ENCODE measurements around the gene FRMD4A. TPM values are rescaled to one million over a fixed set of nuclear protein-coding genes. Genes with fewer than 3 reads are reported as not detected.

FRMD4A gene
- total and polyA plus RNA-seq, 10 of the 15 experiments (the other 5 are each of a cell fraction or from before 2014, with no cell fraction given), result 17.8 to 75.2 (median 39.1) TPM

- RAD21 ChIA-PET (ENCODE audit: unreplicated experiment), result no interaction called here
- H3K36me3 ChIP-seq (ENCODE audit: control insufficient read depth in 2 of 2, insufficient read depth in 2 of 2, low read length in 1 of 2), result no peaks in the 10 kb centered on the region
- no peak for DNase-seq (ENCODE audit: low read depth, low spot score)
- no peaks in the 10 kb centered on the region; a peak in 1 of 4 replicates for H3K27me3 ChIP-seq (replicated peaks in 1 of 2; ENCODE audit: control insufficient read depth in 2 of 2, insufficient read depth in 2 of 2, low read length in 1 of 2)
- H3K4me3 ChIP-seq, result no peak overlapping the region
- BruUV-seq (replicated peaks), result no TSS peak
- POLR2A ChIA-PET, result no interaction called here
- CTCF ChIA-PET, result no interaction called here
- no peaks in the 10 kb centered on the region for H4K20me1 ChIP-seq (ENCODE audit: control insufficient read depth, insufficient read depth)
- SMC1A ChIA-PET (ENCODE audit: uncharacterized antibody, unreplicated experiment), result no interaction called here
- no peak overlapping the region for H2AFZ ChIP-seq (ENCODE audit: control insufficient read depth, low read depth, low read length)
- FAIRE-seq, result no peak
- intact Hi-C loops (cut with micrococcal nuclease; ENCODE audit: unreplicated experiment) (no loop called here), in situ Hi-C loops (cut with MboI) (no loop called here)
- no peaks in the 10 kb centered on the region; the same call in 2 of the 3 replicates for H3K9me3 ChIP-seq (replicated peaks; ENCODE audit: control insufficient read depth, insufficient read depth, low read length)
- no peaks in the 10 kb centered on the region for H3K79me2 ChIP-seq (ENCODE audit: control insufficient read depth, insufficient read depth, low read length)
- ATAC-seq, result no peak
- no peak overlapping the region for H3K27ac ChIP-seq (ENCODE audit: control insufficient read depth, insufficient read depth)
- WGBS (ENCODE audit: insufficient coverage, insufficient replicate concordance, low lambda C conversion rate, missing lambda C conversion rate), result 69% methylated on average over 7 of the region's 7 CpGs
- H3K9ac ChIP-seq (ENCODE audit: control insufficient read depth, insufficient read depth, low read length), result no peak overlapping the region
- no peak overlapping the region for H3K4me2 ChIP-seq (ENCODE audit: control insufficient read depth, insufficient read depth)
- H3K4me1 ChIP-seq (ENCODE audit: control insufficient read depth, insufficient read depth, low read length), result no peaks in the 10 kb centered on the region
- TF ChIP-seq CBFB (IDR thresholded peaks at IDR 0.05; ENCODE audit: low read depth) (no peak), SRF (IDR thresholded peaks at IDR 0.05; ENCODE audit: low read depth in 2 of 2, low read length in 2 of 2) (no peak), GATAD2B (conservative IDR thresholded peaks at IDR 0.05; ENCODE audit: low read depth) (no peak), STAT1 (conservative IDR thresholded peaks at IDR 0.05) (no peak), HDAC2 (IDR thresholded peaks at IDR 0.05) (no peak), CUX1 (IDR thresholded peaks at IDR 0.05; ENCODE audit: insufficient replicate concordance, low read depth, low read length) (no peak), NR2F1 (conservative IDR thresholded peaks at IDR 0.05) (no peak), ZNF687 (IDR thresholded peaks at IDR 0.05) (no peak), CHD1 (IDR thresholded peaks at IDR 0.05; ENCODE audit: low read depth, low read length) (no peak), TBL1XR1 (IDR thresholded peaks at IDR 0.05; ENCODE audit: low read depth, low read length) (no peak), REST (IDR thresholded peaks at IDR 0.05; ENCODE audit: low read depth, low read length) (no peak), RUNX3 (IDR thresholded peaks at IDR 0.05; ENCODE audit: low read length) (no peak), GABPA (IDR thresholded peaks at IDR 0.05; ENCODE audit: low read depth) (no peak), PAX8 (IDR thresholded peaks at IDR 0.05) (no peak)
These were observed 486.1 kb downstream of the FRMD4A start for GRCh38 chr10:13844651-13845050.

Data from GM12878 (cell line).